Effector CD4-positive, alpha-beta T cell (primary cell): Measurements from ENCODE around the gene ADI1.

ENCODE experiments used
- DNase-seq: peaks from one replicate; pipeline ENCODE4 v3.0.0-alpha.2; 2020

Gene ADI1

DNA sequence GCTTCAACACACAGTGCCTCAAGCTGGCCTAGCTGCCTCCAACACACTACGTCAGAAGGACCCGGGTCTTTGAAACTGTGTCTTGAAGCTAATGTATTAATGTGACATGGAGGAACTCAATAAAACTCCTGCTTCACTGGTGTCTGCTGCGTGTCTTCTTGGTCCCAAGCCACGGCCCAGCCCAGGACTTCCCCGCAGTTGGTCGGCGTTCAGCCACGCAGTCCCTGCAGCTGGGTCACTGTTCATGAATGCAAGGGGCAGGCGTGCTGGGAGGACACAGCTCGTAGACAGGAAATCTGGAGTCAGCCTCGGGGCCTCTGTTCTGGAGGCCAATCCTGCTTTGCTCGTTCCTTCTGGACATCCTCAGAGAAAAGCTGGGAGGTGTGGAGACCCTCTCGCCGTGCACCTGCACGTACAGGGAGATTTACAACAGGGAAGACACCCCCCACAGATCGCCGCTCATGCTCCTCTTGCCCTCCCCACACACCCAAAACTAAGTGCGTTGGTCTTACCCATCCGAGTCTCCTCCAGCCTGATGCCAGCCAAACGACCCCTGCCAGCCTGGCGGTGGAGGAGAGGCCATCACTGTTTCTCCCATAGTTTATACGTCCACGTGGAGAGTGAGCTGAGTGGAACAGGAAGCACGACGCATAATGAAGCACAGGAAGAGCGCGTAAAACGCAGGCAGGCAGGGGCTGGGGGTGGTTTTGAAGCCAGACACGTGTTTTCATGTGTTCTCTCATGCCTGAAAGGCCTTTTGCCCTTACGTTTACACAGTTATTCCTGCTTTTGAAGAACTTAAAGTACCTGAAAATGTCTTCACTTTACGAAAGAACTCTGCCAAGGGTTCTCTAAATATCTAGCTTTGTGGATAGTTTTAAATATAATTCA, 39.7 kb downstream of the ADI1 start:
- DNase-seq, result no peak

GRCh38 chr2:3478846-3479385, 40.4 kb downstream of the ADI1 start:
- DNase-seq, result no peak

GRCh38 chr2:3476985-3477327, 42.4 kb downstream of the ADI1 start:
- DNase-seq, result no peak

DNA sequence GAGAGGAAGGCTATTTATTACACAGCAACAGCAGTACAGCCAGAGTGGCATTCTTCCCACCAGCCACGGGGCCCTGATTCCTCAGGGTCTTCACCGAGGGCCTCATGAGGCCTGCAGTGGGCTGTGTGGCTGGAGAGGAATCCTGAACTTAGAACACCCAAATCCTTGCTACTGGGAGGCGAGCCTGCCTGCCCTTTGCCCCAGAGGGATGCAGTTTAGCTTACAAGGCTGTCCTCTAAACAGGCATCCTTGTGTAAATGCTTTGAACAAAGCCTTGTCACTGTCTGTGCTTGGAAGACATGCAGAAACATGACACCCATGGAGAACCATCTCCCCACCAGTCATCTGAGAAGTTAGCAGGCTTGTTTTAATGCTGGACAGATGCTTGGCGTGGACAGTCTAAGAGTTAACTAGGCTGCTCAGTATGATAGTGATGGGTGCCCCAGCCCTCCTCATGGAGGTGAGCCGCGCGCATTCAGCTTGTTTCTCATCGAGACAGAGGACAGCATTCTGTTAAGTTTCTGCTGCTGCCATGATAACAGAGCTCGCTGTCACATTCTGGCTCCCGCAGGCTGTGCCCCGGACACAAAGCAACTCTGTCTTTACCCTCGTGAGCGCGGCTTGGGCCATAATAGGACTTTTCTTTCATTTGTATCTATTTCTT, 42.9 kb downstream of the ADI1 start:
- no peak for DNase-seq

- no peak for DNase-seq
These were observed 43.6 kb downstream of the ADI1 start for GRCh38 chr2:3475771-3476170.

DNA sequence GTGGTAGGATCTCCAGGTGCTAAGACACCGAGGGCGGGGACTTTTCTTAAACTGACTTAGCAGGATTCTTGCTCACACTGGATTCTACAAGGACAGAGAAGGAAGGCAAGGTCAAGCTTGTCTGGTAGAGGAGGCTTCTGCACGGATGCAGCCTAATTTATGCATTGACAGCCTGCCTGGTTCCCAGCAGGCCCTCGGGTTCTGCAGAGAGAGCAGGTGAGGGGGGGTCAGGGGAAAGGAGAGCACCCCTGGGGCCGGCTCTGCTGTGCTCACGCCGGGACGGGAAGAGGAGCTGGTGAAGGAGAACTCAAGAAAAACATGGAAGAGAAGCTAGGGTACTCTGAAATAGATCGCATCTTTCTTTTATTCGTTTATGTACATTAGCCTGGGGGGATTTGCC, 46.4 kb downstream of the ADI1 start:
- no peak for DNase-seq

- DNase-seq, result no peak
These were observed 47.0 kb downstream of the ADI1 start for GRCh38 chr2:3472296-3472695.

DNA sequence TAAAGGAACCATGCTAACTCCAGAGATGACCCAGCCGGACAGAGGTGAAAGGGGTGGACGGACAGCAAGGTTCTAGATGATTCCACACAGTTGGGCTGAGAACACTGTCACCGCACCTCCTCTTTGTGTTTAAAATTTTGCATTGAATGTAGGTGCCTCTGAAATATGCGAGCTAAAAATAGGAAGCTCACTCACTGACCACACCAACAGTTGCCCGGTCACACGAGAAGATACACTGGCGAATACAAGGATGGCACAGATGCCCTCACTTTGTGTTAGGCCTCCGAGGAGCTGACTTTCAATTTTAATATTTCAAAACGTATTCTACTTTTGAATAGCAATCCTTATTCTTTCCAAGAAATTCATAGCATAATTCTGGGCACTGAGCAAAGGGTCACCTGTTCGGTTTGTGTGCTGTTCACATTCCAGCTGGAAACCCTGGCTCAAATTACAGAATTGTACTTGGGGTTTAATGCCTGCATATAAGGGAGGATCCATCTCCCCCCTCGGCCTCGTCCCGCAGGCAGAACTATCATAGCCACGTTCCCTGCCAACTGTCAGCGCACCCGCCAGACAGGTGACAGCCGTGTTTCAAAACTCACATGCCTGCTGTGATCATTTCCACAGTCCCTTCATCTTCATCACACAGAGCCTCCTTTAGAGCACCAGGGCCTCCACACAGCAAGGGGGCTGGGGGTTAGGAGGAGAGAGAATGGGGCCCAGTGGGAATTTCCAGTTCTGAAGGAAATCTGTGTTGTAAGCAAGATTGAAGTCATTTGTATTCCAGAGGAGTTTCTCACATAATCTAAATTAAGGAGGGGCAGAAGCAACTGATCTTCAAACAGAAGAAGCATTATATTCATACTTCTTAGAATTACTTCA, 48.2 kb downstream of the ADI1 start:
- DNase-seq, result no peak

DNA sequence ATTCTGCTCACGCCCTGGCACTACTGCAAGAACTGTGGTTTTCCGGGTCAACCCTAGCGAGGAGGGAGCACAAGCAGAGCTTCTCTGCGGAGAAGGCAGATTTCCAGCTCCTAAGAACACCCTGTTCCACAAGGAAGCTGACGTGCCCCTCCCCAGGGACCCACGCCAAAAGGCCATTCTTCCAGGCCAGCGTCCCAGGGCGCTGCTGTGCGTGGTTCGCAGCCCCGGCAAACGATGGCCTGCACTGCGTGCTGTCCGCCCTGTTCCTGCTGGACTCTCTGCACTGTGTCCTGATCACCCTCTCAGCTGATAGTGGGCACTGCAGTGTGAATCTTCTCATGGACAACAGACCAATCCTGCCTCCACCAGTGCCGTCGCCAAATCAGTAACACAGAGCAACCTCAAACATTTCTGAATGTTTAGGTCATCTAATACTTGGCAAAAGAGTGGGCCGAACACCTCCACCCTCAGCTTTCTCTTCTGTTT, 49.1 kb downstream of the ADI1 start:
- DNase-seq, result no peak

GRCh38 chr2:3469486-3469885, 49.8 kb downstream of the ADI1 start:
- no peak for DNase-seq

- DNase-seq, result no peak
These were observed 50.9 kb downstream of the ADI1 start for GRCh38 chr2:3468296-3468988.

DNA sequence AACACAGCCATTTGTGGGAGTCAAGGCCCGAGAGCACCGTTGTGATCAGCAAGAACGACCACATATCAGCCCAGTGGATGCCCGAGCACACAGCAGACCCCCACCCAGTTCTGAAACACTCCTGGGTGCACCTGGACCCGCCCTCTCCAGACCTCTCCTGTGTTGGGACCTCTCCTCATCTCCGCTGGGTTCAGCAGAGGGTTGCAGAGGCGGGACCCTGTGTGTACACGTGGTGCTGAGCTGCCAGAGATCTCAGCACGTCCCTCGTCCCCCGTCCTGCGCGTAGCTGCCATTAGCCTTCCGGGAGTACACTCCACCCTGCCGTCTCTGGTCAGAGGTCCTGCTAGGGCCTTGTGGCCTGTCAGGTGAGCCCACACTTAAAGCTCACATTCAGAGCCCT, 51.7 kb downstream of the ADI1 start:
- DNase-seq, result no peak

- DNase-seq, result no peak
These were observed 52.4 kb downstream of the ADI1 start for GRCh38 chr2:3466966-3467365.

DNA sequence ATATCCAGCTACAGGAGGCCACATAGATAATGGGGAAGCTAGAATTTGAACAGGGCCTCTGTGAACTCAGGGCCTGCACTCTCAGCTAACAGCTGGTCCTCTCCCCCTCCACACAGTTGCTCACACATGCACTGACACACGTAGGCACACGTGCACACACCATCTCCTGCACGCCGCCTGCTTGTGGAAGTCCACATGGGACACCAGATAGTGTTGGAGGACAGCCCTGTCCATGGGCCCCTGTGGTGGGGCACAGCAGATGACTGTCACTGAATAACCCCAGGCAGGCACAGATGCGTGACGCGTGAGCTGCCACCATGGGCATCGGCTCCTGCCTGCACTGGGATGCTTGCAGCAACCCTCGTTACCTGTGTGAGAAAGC, 52.9 kb downstream of the ADI1 start:
- no peak for DNase-seq

- no peak for DNase-seq
These were observed 53.4 kb downstream of the ADI1 start for GRCh38 chr2:3465844-3466481.

DNA sequence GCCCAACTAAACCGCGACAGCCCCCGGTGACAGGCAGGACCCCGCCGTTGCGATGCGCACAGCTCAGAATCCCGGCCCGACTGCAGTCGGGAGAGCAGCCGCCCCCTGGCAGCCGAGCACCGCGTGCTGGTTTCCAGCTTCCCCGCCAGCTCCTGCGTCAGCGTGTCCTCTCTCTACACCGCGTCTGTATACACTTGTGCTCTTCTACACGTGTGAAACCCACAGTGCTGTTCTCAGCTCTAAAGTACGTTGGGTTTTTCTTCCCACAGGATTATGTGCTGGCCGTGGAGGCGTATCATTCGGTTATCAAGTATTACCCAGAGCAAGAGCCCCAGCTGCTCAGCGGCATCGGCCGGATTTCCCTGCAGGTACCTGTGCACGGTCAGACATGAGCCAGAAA, 54.0 kb downstream of the ADI1 start:
- no peak for DNase-seq

- DNase-seq, result no peak
These were observed 54.8 kb downstream of the ADI1 start for GRCh38 chr2:3464401-3465005.

GRCh38 chr2:3463944-3464343, 55.4 kb downstream of the ADI1 start:
- no peak for DNase-seq

DNA sequence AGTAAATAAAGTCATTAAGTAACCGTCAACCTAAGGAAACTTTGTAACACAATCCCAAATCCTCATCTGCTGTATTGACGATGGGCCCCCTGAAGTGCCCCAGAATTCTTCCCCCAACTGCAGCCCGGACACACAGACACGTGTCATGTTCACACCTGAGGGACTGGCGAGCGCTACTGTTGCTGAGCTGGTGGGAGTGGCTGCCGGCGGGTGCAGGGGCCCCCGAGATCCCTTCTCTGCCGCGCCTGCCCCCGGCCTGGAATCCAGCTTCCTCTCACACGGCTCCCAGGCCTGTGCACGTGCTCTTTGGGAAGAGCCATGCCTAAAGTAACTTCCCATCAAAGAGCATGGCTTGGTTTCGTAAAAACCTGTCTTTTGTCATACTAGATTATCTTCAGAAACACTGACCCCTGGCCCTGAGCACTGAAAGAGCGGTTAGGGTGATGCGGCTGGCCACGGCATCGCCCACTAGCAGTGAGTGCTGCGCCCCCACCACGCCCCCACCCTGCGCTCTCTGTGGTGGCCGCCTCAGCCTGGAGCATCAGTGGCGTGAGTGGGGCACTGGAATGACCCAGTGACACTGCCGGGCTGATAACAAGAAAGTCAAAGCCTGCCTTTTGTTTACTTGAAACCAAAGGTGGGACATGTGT, 56.0 kb downstream of the ADI1 start:
- no peak for DNase-seq

DNA sequence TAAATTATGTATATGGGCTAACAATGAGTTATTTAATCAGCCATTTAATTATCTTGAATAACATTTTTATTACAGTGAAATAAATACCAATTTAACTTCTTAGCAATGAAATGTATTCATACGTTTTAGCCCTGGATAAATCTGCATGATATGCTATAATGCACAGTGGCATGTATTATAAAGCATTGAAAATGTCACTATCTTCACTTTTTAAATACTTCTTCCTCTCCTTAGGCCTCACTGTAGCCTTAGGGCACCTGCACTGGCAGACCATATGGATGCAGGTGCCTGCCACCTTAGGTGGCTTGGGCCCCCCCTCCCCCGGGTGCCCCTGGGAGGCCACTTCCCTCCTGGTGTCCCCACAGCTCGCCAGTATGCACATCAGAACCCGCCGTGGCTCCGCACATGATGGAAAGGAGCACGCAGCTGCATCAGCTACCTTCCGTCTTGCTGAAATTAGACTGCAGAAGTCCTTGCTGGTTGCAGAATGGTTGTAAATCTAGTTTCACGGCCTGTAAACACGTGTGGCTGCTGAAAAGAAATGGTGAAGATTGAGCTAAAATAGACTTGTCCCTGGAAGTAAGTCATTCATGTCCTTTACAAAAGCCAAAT, 56.7 kb downstream of the ADI1 start:
- no peak for DNase-seq
